ENCODE measurements around the gene NAALADL2.

The NAALADL2 gene

DNA sequence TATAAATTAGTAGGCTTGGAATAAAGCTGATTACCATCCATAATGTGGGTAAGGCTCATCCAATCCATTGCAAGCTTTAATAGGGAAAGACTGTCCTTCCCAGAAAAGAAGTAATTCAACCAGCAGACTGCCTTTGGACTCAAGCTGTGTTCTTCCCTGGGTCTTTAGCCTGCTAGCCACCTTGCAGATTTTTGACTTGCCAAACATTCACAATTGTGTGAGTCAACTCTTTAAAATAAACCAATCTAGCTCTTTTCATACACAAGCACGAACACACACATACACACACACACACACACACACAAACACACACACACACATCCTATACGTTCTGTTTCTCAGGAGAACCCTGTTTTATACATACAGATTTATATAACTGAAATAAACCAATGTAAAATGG is 248.1 kb downstream of the NAALADL2 start:
- peak overlapping the region; percentile 41; the same call in 1 of the 2 replicates for H3K27ac ChIP-seq

DNA sequence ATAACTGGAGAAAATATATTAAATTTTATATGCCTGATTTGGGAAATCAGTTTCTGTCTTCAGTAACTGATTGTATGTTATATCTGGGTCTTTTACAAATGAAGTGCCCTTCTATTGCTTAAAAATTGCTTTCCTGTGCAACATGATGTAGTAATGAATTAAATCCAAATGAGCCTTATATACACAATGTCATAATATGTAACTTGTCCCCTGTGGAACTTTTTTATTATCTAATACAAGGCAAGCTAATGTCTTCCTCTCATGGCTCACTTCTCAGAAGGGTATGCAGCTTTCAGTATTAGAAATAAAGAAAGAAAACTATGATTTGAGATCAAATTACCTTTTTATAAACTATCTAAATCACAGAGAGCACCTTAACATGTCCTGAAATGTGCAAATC is 248.9 kb downstream of the NAALADL2 start:
- H3K27ac ChIP-seq, result no peak overlapping the region
- TF ChIP-seq, protein P1, sequence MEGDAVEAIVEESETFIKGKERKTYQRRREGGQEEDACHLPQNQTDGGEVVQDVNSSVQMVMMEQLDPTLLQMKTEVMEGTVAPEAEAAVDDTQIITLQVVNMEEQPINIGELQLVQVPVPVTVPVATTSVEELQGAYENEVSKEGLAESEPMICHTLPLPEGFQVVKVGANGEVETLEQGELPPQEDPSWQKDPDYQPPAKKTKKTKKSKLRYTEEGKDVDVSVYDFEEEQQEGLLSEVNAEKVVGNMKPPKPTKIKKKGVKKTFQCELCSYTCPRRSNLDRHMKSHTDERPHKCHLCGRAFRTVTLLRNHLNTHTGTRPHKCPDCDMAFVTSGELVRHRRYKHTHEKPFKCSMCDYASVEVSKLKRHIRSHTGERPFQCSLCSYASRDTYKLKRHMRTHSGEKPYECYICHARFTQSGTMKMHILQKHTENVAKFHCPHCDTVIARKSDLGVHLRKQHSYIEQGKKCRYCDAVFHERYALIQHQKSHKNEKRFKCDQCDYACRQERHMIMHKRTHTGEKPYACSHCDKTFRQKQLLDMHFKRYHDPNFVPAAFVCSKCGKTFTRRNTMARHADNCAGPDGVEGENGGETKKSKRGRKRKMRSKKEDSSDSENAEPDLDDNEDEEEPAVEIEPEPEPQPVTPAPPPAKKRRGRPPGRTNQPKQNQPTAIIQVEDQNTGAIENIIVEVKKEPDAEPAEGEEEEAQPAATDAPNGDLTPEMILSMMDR (conservative IDR thresholded peaks at IDR 0.05), result no peak
- no peak for TF ChIP-seq ZFX (IDR thresholded peaks at IDR 0.05)

More for the DNA sequence above, 248.1 kb downstream of the NAALADL2 start:
- TF ChIP-seq ZFX (IDR thresholded peaks at IDR 0.05), result no peak
- TF ChIP-seq, protein P1 (conservative IDR thresholded peaks at IDR 0.05), result no peak

DNA sequence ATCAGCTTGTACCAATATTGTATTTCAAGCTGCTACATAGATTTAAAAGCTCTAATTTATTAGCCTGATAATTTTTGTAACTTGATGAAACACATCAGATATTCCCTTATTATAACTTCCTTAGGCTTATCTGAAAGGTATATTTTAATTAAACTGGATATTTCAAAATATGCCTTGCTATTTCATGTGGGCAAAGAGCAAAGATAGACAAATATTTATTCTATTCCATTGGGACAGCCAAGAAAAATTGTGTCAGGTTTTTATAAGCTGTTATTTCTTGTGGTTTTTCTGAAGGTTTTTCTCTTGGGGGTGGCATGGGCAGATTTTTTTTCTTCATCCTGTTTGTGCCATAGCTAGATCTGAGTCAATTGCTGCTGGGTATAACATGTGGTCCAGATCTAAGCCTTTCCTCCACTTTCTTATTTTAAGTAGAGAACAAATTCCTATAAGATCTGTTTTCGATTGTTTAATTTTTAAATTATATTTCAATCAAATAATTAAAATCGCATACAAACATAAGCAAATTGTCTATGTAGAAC is 249.5 kb downstream of the NAALADL2 start:
- TF ChIP-seq ZFX (IDR thresholded peaks at IDR 0.05), result no peak
- TF ChIP-seq, protein P1 (conservative IDR thresholded peaks at IDR 0.05), result no peak
- H3K27ac ChIP-seq, result no peak overlapping the region

DNA sequence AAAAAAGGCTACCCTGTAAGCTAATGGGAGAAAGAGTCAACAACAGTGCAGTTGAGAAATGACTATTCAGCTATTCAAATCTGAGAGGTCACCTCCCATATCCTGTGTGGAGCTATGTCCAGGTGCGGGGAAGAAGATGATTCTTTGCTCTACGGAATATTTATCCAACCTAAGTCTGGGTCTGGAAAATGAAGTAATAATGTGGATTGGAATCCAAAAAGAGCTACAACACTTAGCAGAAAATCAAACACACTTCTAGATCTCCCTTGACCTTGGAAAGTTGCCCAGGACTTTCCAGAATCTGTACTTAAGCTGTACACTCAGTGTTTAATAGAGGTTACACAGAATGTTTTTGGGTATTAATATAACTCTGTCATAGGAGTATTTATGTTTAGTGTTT is 251.9 kb downstream of the NAALADL2 start:
- H3K27ac ChIP-seq, result no peak overlapping the region

DNA sequence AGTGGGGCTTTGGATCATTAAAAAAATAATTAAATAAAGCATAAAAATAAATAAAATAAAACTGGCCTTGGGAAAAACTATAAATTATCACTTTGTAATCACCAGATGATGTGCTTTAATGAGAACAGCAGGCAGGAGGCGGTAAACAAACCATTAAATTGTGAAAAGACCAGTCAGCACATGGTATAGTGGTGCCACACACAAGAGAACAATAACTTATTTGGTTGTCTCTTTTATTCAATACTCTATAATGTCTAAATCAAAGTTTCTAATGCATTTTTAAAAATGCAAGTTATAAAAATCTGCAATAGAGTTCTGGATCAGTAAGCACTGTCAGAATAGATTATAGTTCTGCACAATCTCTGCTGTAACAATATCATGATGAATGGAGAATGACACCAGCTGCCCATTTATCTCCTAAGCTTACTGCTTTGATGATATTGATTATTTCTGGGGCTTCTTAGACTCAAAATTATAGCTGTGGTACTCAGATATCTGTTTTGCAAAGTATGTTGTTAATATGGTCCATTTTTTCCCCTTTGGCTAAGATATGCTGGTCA is 259.3 kb downstream of the NAALADL2 start:
- H3K27ac ChIP-seq, result no peak overlapping the region
- TF ChIP-seq ZFX (IDR thresholded peaks at IDR 0.05), result no peak

More for the DNA sequence above, 251.9 kb downstream of the NAALADL2 start:
- no peak for TF ChIP-seq ZFX (IDR thresholded peaks at IDR 0.05)
- TF ChIP-seq, protein P1 (conservative IDR thresholded peaks at IDR 0.05), result no peak

DNA sequence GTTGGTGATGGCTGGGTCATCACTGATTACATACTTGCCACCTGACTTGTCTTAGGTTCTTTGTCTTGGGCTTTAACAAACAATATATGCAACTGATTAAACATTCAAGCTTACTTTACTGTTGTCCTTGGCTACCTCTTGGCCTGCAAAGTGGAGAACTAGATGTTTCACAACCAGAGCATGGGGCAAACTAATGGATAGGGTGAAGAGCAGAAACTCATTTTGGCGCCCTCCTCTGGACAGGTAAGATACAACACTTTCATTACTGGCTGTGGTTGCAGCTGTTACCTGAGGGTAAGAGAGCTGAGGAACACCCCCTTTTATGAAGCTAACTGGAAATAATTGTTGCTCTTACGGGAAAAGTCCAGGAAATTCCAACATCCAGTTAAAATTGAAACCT is 262.1 kb downstream of the NAALADL2 start:
- no peak for TF ChIP-seq ZFX (IDR thresholded peaks at IDR 0.05)
- TF ChIP-seq, protein P1 (conservative IDR thresholded peaks at IDR 0.05), result peak; percentile 78
- peak overlapping the region; percentile 41; the same call in 1 of the 2 replicates for H3K27ac ChIP-seq

DNA sequence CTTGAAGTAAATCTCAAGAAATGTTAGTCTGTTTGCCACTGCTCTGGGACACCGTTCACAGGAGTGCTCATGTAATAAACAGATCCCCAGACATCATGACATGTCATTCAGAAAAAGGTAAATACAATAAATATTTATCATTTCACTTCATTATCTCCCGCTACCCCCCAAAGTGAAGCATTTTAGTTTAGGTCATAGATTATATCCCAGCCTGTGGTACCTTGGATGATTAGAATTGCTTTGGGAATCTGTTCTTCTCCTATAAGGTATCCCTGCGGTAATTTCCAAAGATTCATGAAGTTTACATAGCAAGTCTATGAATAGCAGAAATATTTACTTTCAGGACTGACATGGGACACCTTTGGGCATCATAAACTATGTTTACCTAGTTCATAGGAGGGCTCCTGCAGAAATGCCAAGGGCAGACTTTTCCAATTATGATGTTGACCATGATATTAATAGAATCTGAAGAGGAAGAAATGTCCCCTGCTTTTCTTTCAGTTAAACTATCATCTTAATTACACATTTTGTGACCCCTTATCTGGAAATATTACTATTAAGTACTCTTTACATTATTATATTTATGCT is 268.0 kb downstream of the NAALADL2 start:
- TF ChIP-seq ZFX (IDR thresholded peaks at IDR 0.05), result no peak
- TF ChIP-seq, protein P1 (conservative IDR thresholded peaks at IDR 0.05), result no peak
- H3K27ac ChIP-seq, result peak overlapping the region; percentile 73; the same call in 1 of the 2 replicates
